GM11168 (cell line): ENCODE results near the gene LRRC27.

Source experiments
- in situ Hi-C: fragments of 300-500 bp; cut with MboI; formaldehyde crosslinking; loops from one replicate; pipeline ENCODE4 v1.12.0; 2022; ENCODE audit warnings: low sequenced_read_pairs; ENCODE audit not compliant: unreplicated experiment

The LRRC27 gene

DNA sequence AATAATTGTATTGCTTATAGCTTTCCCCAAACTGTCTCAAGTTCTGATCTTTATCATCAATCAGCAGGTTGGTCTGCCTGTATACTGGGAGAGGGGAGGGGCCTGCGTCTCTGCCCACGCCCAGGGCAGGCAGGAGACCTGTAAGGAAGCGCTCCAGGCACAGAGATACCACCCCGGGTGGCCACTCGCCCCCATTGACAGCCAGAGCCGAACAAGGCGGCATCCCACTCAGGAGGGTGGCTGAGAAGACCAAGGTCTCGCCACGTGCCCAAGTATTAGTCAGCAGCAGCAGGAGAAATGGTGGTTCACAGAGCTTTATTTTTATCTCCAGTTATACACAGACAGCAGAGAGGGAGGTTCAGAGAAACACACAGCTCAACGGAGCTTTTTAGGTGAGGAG, 31.4 kb upstream of the LRRC27 start:
- in situ Hi-C loops, result no loop called here

DNA sequence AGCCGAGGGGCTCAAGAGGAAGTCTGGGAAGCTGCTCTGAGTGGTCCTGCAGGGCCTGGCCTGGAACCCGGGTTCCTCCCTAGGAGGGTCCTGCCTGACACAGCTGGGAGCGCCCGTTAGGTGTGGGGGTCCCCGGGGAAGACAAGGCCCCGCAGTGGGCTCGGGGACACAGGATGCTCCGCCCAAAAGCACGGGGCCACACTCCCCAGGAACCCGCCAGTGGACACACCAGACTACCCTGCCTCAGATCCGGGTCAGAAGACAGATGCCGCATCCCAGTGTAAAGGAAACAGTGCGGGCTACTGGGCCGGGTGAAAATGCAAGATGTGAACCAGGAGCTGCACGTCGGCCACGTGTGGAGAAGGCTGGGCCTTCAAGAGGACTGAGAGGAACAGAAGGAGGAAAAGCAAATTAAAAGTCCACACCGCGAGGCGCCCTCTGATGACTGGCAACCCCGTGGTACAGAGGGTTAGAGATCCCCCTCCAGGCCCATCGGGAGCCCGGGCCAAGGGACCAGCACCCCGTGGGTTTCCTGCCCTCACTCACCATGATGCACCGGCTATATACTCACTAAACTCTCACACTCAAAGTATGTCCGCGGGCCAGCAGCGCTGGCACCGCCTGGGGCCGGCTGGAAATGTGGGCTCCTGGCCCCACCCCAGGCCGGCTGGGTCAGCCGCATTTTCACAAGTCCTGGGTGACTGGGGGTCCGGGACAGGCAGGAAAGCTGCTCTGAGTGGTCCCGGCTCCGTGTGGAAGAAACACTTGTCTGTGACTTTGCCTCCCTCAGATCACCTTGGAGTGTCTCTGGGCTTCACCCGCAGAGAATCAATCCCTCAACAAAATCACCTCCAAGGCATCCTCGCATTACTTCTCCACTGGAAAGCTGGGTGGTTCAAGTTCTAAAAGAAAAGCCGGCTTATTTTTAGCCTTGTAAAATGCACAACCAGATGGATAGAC, 30.3 kb upstream of the LRRC27 start:
- in situ Hi-C loops, result no loop called here

DNA sequence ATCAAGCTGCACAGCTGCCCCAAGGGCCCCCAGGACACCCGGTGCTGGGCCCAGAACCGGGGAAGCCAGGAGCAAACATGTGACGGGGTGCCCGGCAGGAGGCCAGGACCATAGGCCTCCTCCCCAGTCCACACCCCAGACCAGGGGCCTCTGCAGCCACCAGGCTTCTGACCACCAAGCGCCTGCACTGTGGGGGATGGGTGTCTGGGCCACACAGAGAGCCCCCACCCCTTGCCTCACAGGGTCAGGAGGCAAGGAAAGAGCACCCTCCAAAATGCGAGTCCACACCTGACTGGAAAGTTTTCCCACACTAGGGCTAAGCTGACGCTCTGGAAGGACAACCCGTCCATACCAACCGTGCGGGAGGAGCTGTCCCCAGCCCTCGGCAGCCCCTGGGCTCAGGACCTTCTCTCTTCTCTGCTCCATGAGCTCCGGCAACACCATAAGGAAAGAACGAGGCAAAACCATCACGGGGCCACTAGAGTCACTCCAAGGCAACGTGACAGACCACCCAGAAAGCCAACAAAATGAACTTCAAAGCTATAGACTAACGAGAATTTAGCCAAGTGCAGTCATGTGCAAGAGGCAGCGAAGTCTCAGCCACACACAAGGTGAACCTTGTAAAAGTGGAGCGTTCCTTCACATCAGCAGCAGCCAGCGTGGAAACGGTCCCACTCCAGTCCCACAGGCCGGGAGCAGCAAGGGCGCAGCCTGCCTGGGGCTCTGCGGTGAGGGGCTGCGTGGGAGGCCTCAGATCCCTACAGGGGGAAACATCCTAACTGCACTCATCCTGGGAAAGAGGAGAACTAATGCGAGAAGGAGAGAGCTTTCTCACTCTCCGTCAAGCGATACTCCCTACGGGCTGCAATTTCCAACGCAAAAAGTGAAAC, 29.3 kb upstream of the LRRC27 start:
- in situ Hi-C loops, result no loop called here

DNA sequence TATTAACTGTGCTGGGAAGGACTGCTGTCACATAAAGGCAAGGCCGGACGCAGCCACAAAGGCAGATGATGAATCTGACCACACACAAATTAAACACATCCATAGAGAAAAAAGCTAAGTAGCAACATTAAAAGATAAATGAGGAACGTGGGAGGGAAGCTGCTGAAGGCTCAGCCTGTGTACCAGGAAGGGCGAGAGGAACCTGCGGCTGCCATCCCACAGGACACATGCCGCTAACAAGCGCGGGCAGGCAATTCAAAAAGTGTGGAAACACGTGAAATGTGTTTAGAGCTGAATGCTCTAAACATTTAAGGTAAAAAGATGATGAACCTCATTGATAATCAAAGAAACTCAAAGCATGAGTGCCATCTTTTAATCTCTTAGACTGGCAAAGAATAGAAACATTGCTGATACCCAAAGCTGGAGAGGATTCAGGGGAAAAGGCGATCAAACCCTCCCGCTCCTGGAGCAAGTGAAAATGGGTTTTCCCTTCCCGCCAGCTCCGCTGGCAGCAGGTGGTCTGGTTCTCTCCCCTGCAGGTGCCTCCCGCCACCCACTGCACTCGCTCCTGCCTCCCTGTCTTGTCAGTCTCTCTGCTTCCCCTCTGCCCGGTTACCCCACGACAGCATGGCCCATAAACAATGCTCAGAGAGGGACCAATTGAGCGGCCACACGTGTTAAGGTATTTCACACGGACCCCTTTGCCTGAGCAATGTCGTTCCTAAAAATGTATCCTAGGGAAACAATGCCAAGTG, 28.5 kb upstream of the LRRC27 start:
- in situ Hi-C loops, result no loop called here

DNA sequence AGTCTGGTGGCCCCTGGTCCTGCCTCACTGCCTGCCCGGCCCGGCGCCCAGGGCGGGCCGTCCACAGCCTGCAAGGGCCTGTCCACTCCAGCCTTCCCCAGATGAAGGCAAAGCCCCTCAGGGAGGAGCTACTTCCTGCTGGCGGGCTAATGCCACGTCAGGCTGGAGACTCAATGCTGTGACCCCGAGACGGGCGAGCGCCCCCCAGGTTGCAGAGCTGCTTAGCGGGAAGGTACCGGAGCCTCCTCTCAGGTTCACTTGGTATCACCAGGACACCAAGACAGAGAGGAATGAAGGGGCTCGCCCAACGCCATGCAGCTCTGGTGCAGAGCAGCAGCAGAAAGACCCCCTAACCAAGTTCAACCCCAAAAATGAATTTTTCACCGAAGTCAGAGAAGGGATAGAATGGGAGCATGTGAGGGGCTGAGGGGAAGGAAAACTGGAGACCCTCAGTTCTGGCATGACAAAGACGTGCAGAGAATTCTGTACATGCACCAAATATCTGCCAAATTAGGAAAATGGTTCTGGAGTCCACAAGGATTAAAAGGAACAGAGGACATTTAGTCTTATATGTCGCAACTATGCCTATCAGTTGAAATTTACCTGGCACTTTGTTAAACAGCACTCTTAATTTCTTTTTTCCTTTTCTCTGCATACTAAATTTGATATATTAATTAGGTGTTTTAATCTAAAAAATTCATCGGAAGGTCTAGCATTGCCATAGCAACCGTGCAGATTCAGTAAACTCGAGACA, 27.1 kb upstream of the LRRC27 start:
- in situ Hi-C loops, result no loop called here

DNA sequence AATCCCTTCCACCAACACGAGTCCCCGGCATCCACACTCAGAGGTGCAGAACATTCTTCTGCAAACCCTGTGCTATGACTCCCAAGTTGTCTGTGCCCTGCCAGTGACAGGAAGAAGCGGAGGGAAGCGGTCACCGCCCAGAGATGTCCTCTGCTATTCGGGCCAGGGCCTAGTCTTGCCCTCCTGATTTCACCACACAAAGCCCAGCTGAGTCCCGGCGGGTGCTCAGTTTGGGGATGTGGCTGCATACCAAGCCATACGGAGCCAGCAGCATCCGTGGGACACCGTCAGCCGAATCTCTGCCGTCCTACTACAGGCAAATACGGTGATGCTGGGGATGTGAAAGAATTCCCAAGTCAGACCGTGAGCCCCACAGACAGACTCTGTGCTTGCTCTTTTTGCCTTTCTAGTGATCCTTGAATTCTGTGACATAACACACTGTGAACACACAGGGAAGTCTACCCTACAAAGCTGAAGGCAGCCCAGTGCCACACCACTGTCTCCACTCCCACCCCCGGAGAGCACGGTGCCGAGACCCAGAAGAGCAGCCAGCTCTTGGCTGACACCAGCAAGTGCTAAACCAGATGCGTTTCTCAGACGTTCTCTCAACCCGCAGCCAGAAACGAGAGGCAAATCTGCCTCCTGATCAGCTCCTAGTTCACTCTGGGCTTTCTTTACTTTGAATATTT, 26.2 kb upstream of the LRRC27 start:
- in situ Hi-C loops, result no loop called here

DNA sequence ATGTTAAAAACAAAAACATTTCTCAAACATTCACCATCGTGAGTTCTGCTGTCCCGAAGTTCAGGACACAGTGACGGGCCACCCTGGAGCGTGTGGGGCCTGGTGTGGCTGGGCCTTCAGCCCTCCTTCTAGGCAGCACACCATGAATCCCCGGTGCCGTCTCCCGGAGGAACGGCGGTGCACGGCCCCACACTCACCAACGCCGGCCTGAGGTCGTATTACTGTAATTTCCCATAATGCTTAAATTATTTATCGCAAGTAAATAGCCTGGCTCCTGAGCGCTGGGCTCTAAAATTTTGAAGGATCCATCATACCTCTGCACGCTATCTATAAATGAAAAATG, 25.7 kb upstream of the LRRC27 start:
- in situ Hi-C loops, result no loop called here

DNA sequence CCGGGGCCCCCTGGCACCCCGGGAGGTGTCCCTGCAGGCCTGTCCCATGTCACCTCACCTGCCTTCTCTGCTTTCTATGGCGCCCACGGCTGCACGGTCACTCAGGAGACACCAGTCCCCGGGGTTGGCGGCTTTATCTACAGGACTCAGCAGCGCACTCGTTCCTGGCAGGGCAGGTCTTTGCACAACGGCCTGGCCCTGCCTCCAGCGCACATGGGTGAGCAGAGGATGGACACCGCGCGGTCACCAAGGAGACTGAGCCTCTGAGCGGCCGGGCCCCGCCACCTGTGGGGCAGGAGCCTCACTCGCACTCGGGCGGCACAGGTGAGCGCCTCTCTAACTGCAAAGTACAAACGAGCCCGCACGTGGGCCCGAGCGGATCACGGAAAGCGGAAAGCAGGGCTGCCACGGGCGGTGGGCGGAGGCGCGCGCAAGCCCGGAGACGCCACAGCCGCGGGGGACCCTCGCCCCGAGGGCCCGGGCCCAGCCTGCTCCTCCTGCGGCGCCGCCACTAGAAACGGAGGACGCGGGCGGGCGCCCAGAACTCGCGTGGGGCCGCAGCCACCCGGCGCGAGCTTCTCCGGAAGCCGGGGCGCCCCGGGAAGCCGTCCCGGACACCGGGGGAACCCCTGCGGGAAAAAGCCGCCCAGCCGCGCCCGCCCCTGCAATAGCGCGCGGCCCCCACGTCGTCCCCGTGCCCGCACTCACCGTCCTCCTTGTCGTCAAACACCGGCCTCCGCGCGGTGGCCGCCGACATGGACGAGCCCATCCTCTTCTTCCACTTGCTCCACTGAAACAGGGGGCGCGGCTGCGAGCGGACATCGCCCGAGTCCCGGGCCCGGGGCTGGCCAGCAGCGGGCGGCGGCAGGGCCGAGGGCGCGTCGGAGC, 24.9 kb upstream of the LRRC27 start:
- in situ Hi-C loops, result no loop called here

DNA sequence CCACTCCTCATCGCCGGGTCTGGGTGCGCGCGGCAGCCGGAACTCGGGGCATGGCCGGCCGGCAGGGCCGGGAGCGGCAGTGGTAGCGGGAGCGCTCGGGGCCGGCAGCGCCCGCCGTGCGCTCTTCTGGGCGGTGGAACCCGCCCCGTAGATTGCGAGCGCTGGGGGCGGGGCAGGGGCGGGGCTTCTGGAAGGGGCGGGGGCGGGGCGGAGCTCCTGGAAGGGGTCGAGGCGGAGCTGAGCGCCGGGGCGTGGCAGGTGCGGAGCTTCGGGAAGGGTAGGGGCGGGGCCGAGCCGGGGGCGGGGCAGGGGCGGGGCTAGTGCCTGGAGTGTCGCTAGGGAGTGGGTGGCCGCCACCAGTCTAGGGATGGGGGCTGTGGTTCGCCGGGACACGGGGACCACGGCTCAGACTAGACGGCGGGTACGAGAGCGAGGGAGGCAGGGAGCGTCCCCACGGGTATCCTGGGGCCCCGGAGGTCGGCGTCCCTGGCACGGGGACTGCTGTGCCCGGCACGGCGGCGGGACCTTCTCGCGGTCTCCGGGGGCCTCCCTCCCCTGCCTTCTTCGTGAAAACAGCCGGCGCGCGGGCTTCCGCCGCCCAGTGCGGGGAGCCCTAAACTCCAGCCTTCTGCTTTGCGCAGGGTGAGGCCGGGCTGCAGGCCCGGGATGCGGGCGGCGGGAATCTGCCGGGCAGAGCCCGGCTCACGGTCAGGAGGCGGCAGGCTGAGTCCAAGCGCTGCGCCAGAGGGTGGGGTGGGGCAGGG, 24.0 kb upstream of the LRRC27 start, which contains the start of gene STK32C:
Gene STK32C, minus strand, starts transcription at position 128 of the 764 bp plus-strand sequence. Its CDS starts 117 bp downstream, at position 11.
- in situ Hi-C loops, result no loop called here

DNA sequence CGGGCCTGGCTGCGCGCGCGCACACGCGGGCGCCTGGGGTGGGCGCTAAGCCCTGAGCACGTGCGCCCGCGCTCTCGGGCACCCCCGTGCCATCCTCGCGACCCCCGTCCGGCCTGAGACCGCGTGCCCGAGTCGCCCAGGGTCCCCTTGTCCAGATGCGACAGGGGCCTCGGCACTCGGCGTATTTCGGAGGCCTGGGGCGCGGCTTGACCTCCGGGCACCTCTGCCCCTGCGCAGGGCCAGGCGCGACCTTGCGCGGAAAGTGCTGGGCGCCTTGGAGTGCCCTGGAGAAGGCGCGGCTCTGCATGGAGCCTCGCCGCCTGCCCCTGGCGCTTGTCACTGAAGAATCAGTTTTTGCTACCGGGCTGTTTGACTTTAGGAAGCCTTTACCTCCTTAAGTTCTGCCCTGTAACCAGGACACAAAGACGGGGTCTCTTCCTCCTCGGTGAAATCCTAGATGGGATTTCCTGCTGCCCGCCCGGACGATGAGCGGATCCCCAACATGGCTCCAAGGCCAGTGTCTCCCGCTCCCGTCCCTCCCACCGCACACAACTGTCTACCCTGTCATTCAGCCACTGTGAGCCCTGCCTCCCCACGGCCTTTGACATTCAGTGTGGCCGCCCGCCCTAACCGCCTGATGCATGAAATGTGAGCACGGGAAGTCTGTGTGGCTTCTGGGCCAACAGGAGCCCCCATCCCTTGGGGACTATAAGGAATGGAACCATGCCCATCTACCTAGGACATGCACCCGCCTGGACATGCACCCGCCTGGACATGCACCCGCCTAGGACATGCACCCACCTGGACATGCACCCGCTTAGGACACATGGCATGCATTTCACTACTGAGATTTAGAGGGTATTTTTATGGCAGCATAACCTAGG, 23.2 kb upstream of the LRRC27 start:
- in situ Hi-C loops, result no loop called here

DNA sequence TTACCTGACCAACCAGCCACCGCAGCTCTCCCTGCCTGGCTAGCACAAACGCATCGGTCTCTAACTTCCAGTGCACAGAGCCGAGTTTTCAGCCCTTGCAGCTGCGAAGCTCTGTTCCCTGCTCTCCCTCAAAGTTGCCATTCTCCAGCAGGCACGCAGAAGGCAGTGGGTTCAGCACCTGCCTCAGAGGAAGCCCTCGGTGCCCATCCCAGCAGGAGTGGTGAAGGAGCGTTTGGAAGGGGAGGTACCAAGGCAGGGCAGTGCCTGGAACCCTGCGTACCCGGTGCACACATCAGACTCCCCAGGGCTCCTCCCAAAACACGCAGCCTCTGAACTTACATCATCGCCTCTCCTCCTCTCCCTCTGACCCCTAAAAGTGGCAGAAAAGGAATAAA, 22.5 kb upstream of the LRRC27 start:
- in situ Hi-C loops, result no loop called here

DNA sequence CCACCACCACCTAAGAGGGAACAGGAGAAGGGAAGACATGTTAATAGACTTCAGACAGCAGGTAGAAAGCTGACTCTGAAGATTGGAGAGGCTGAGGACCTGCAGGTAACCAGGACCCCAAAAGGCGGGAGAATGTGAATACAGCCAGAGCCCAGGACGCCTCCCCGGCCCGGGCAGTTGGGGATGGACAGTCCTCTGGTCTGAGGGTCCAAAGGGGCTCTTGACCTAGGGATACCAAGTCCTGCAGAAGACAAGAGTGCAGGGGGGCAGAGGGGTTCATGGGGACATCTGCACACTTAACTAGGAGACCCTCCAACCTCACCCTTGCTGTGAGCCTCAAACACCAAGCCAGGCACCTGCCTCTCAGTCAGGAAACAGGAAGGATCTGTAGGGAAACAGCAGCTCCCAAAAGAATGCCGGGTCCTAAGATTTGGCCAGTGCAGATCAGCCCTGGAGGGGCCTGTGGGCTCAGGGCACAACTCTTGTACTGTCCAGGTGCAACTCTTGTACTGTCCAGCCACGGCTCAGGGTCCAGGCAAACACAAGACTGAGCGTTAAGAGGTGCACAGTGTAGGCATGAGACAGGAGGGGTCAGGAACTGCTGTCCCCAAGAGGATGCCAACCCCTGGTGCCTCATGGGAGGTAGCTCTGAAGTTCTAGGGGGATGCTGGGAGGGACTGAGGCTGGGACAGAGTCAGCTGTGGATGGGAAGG, 22.0 kb upstream of the LRRC27 start:
- in situ Hi-C loops, result no loop called here

DNA sequence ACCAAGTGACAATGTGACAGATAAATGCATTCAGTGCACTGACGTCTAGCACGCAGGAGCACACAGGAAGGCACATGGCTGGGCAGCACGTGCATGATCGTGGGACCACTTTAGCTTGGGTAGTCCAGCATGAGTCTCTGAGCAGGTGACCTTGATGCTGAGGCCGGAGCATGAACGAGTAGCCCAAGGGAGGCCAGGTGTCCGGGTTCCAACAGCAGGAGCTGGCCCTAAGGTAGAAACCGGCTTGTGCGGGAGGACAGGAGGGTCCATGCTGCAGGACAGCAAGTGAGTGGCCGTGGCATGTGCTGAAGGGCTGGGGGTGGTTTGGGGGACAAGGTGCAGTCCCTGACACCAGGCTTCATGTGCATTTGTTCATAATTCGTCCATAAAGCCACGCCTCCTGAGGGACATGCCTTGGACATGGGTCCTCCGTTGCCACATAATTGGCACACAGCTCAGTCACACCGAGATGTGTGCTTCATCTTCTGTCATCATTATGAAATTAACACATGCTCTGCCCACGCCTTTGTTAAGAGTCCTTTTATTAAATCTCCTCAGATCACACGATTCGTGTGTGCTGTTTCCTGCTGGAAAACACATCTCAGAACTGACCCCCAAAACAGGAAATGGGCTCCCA, 21.2 kb upstream of the LRRC27 start:
- in situ Hi-C loops, result no loop called here

DNA sequence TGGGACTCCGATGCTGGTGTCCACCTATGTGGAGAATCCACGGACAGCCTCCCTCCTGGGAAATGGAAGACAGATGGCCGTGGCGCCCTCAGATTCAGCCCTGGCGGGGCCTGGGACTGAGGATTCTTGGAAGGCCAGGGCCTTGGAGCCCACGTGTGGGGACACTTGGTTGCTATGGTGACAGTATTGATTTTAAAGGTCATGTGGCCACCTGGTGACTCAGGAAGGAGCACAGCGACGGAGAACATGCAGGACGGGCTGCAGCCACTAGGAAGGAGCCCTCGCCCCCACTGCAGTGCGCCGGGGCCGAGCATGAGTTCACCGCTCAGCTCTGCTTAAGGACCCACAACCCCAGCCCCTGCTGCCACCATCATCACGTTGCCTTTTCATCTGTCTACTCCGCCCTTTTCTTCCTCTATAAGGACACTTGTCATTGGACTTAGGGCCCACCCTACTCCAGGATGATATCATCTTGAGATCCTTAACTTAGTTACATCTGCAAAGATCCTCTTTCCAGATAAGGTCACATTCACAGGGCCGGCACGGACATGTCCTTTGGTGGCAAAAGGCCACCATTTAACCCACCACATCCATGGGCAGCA, 20.6 kb upstream of the LRRC27 start:
- in situ Hi-C loops, result no loop called here

DNA sequence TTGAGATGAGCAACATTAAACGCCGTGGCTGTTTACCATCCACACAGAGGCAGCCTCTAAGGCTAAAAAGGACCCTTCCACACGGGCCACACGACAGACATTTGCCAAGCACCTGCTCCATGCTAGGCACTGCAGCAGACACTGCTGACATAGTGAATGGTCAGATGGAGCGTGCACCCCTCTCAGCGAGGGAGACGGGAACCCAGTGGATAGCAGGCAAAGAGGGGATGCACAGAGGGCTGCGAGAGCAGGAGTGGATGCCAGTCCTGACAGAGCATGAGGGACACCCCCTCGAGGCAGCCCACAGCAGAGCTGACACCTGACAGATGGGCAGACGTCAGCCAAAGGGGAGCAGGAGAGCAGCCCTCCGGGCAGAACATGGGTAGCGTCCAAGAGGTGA, 18.7 kb upstream of the LRRC27 start:
- in situ Hi-C loops, result no loop called here
